GM18505 (cell line): ENCODE data around the gene EIF5B.

ENCODE experiments used
- ATAC-seq: cut with Tn5 transposase; IDR thresholded peaks from one replicate; pipeline ENCODE4 v1.9.1; 2021; ENCODE audit not compliant: unreplicated experiment
- POLR2A ChIP-seq: IDR thresholded peaks from 4 replicates; pipeline ENCODE4 v1.6.1; 2011; ENCODE audit warnings: borderline replicate concordance; ENCODE audit not compliant: insufficient read depth, insufficient read length; ENCODE audit errors: extremely low read depth

The EIF5B gene

GRCh38 chr2:99439971-99440505, 102.8 kb downstream of the EIF5B start:
- TF ChIP-seq POLR2A, result no peak
- ATAC-seq, result no peak

GRCh38 chr2:99442837-99443236, 105.6 kb downstream of the EIF5B start:
- TF ChIP-seq POLR2A, result no peak
- ATAC-seq, result no peak

- TF ChIP-seq POLR2A, result no peak
- no peak for ATAC-seq
Measured at GRCh38 chr2:99444222-99444621, 107.0 kb downstream of the EIF5B start.

GRCh38 chr2:99445065-99445464, 107.9 kb downstream of the EIF5B start:
- ATAC-seq, result no peak
- TF ChIP-seq POLR2A, result no peak

- no peak for TF ChIP-seq POLR2A
- ATAC-seq, result no peak
Measured at GRCh38 chr2:99448556-99448955, 111.4 kb downstream of the EIF5B start.

- no peak for ATAC-seq
- no peak for TF ChIP-seq POLR2A
Measured at GRCh38 chr2:99450199-99450598, 113.0 kb downstream of the EIF5B start.
